Endothelial cell of umbilical vein (primary cell): Measurements from ENCODE around the gene DNAH1.

Experiments
- CTCF ChIP-seq, 2 donors: IDR thresholded peaks; 1 replicate in 1 of 2; 2 replicates in 1 of 2; pipeline ENCODE4 v1.5.1; 2011; ENCODE audit warnings: low read length in 2 of 2, mild to moderate bottlenecking in 2 of 2, moderate library complexity in 2 of 2, control low read depth in 1 of 2, inconsistent platforms in 1 of 2, low read depth in 1 of 2; ENCODE audit not compliant: insufficient read depth in 1 of 2; ENCODE audit errors: extremely low read depth in 1 of 2
- EZH2 ChIP-seq: IDR thresholded peaks from 2 replicates; pipeline ENCODE4 v1.6.1; 2012; ENCODE audit warnings: borderline replicate concordance, low read depth, mild to moderate bottlenecking, moderate library complexity, low read length, inconsistent platforms; ENCODE audit not compliant: severe bottlenecking
- GATA2 ChIP-seq: IDR thresholded peaks from 2 replicates; pipeline ENCODE4 v1.7.0; 2011; ENCODE audit warnings: low read depth, mild to moderate bottlenecking, moderate library complexity, mixed read lengths, low read length; ENCODE audit not compliant: insufficient read length, insufficient read depth
- POLR2AphosphoS5 ChIP-seq: IDR thresholded peaks from 2 replicates; pipeline ENCODE4 v1.6.1; 2012; ENCODE audit warnings: low read depth, mild to moderate bottlenecking, control low read depth, low read length, moderate library complexity; ENCODE audit not compliant: insufficient read depth

GRCh38 chr3:52401551-52401950 lies 85.4 kb downstream of the DNAH1 start:
- no peak for TF ChIP-seq CTCF (IDR thresholded peaks at IDR 0.05; ENCODE audit: extremely low read depth in 1 of 2, insufficient read depth in 1 of 2, low read depth in 1 of 2, low read length in 2 of 2)
- no peak for TF ChIP-seq POLR2AphosphoS5
- TF ChIP-seq EZH2, result no peak
- TF ChIP-seq GATA2, result no peak
